Mesendoderm (in vitro differentiated cells): ENCODE measurements around the gene CYTH1.
"Not testable (repeated sequence)": the region's sequence is repeated elsewhere in the genome, so short reads cannot be mapped to it uniquely, and the experiment has no call there.

Experiments
- DNase-seq: peaks from one replicate; pipeline ENCODE4 v3.0.0; 2013
- H2AK5ac ChIP-seq: 2 replicates; pipeline ENCODE4 v1.6.1; 2013; ENCODE audit warnings: low read length, inconsistent platforms
- H2BK120ac ChIP-seq: 2 replicates; pipeline ENCODE4 v1.6.1; 2013; ENCODE audit warnings: low read depth, mild to moderate bottlenecking, low read length, moderate library complexity, mixed read lengths
- H2BK15ac ChIP-seq: replicated peaks from 2 replicates; pipeline ENCODE4 v1.6.1; 2013; ENCODE audit warnings: low read depth, mild to moderate bottlenecking, moderate library complexity
- H2BK5ac ChIP-seq: 2 replicates; pipeline ENCODE4 v1.6.1; 2013; ENCODE audit warnings: low read length, inconsistent platforms
- H3K18ac ChIP-seq: 2 replicates; pipeline ENCODE4 v1.6.1; 2013; ENCODE audit warnings: mild to moderate bottlenecking, low read length, mixed read lengths
- H3K23ac ChIP-seq: one replicate; pipeline ENCODE4 v1.6.1; 2013; ENCODE audit warnings: low read length
- H3K27ac ChIP-seq: 2 replicates; pipeline ENCODE4 v1.5.1; 2013; ENCODE audit warnings: low read depth, mild to moderate bottlenecking, inconsistent platforms, low read length, moderate library complexity
- H3K27me3 ChIP-seq: 2 replicates; pipeline ENCODE4 v1.6.1; 2013; ENCODE audit warnings: low read length, control low read depth, mild to moderate bottlenecking, inconsistent platforms; ENCODE audit not compliant: insufficient read depth, poor library complexity
- H3K36me3 ChIP-seq: 2 replicates; pipeline ENCODE4 v1.6.1; 2013; ENCODE audit warnings: low read length, inconsistent platforms; ENCODE audit not compliant: control insufficient read depth, insufficient read depth
- H3K4ac ChIP-seq: one replicate; pipeline ENCODE4 v1.6.1; 2013; ENCODE audit warnings: low read depth, mild to moderate bottlenecking, low read length, moderate library complexity
- H3K4me1 ChIP-seq: 2 replicates; pipeline ENCODE4 v1.6.1; 2013; ENCODE audit warnings: low read depth, low read length, inconsistent platforms; ENCODE audit not compliant: control insufficient read depth
- H3K4me2 ChIP-seq: 2 replicates; pipeline ENCODE4 v1.6.1; 2013; ENCODE audit warnings: low read length
- H3K4me3 ChIP-seq: 2 replicates; pipeline ENCODE4 v1.5.1; 2013; ENCODE audit warnings: mild to moderate bottlenecking, low read length
- H3K56ac ChIP-seq: one replicate; pipeline ENCODE4 v1.6.1; 2013; ENCODE audit warnings: low read length
- H3K79me1 ChIP-seq: 2 replicates; pipeline ENCODE4 v1.6.1; 2013; ENCODE audit warnings: low read length, inconsistent platforms
- H3K79me2 ChIP-seq: 2 replicates; pipeline ENCODE4 v1.6.1; 2013; ENCODE audit warnings: mild to moderate bottlenecking, low read length; ENCODE audit not compliant: control insufficient read depth, insufficient read depth
- H3K9ac ChIP-seq: 2 replicates; pipeline ENCODE4 v1.6.1; 2013; ENCODE audit warnings: low read length, inconsistent platforms
- H4K5ac ChIP-seq: one replicate; pipeline ENCODE4 v1.6.1; 2013; ENCODE audit warnings: low read length
- H4K8ac ChIP-seq: one replicate; pipeline ENCODE4 v1.6.1; 2013; ENCODE audit warnings: low read depth, mild to moderate bottlenecking, control low read depth, low read length, moderate library complexity
- WGBS: extraction: QIAGEN DNeasy Blood & Tissue Kit; methylation state at CpG from one replicate; pipeline ENCODE4 v1.1.7; 2013; ENCODE audit warnings: low lambda C conversion rate, missing lambda C conversion rate; ENCODE audit not compliant: insufficient coverage; ENCODE audit errors: extremely low coverage; 5-methylcytosine and 5-hydroxymethylcytosine counted together

The CYTH1 gene

GRCh38 chr17:78674156-78674555 is 107.9 kb downstream of the CYTH1 start:
- H3K9ac ChIP-seq = no peak overlapping the region
- H3K27me3 ChIP-seq = no peaks in the 10 kb centered on the region
- H2BK5ac ChIP-seq = no peak overlapping the region
- no peak overlapping the region for H3K4me3 ChIP-seq
- H3K27ac ChIP-seq = no peak overlapping the region
- H4K8ac ChIP-seq = no peak overlapping the region
- no peak for DNase-seq
- no peak overlapping the region for H3K23ac ChIP-seq
- no peak overlapping the region for H3K4ac ChIP-seq
- H3K79me1 ChIP-seq = no peaks in the 10 kb centered on the region
- no peaks in the 10 kb centered on the region for H3K4me1 ChIP-seq
- WGBS = no CpG with 5 or more reads among the region's 5 CpGs
- no peak overlapping the region for H4K5ac ChIP-seq
- no peak overlapping the region for H3K18ac ChIP-seq
- no peaks in the 10 kb centered on the region for H3K79me2 ChIP-seq
- no peak overlapping the region for H3K56ac ChIP-seq
- H2BK15ac ChIP-seq = no peak overlapping the region
- H2BK120ac ChIP-seq = no peak overlapping the region
- H3K36me3 ChIP-seq = no peaks in the 10 kb centered on the region
- H2AK5ac ChIP-seq = no peak overlapping the region
- H3K4me2 ChIP-seq = no peak overlapping the region

GRCh38 chr17:78673395-78673794 is 108.7 kb downstream of the CYTH1 start:
- H3K4me1 ChIP-seq = no peaks in the 10 kb centered on the region
- no peak overlapping the region for H2BK15ac ChIP-seq
- H2BK5ac ChIP-seq = no peak overlapping the region
- no peak for DNase-seq
- H3K4ac ChIP-seq = no peak overlapping the region
- no peak overlapping the region for H3K4me2 ChIP-seq
- no peaks in the 10 kb centered on the region for H3K79me2 ChIP-seq
- H4K5ac ChIP-seq = no peak overlapping the region
- H3K27me3 ChIP-seq = no peaks in the 10 kb centered on the region
- no peak overlapping the region for H4K8ac ChIP-seq
- H3K56ac ChIP-seq = no peak overlapping the region
- no peaks in the 10 kb centered on the region for H3K36me3 ChIP-seq
- H2AK5ac ChIP-seq = no peak overlapping the region
- H3K4me3 ChIP-seq = no peak overlapping the region
- no peak overlapping the region for H3K9ac ChIP-seq
- no peak overlapping the region for H3K27ac ChIP-seq
- no CpG with 5 or more reads among the region's 7 CpGs for WGBS
- no peak overlapping the region for H3K18ac ChIP-seq
- H2BK120ac ChIP-seq = no peak overlapping the region
- no peaks in the 10 kb centered on the region for H3K79me1 ChIP-seq
- no peak overlapping the region for H3K23ac ChIP-seq

GRCh38 chr17:78672871-78673371 is 109.2 kb downstream of the CYTH1 start:
- no peak overlapping the region for H2BK15ac ChIP-seq
- H2BK120ac ChIP-seq = no peak overlapping the region
- H3K9ac ChIP-seq = no peak overlapping the region
- no peak overlapping the region for H4K8ac ChIP-seq
- no peak for DNase-seq
- no peak overlapping the region for H2AK5ac ChIP-seq
- no peaks in the 10 kb centered on the region for H3K36me3 ChIP-seq
- H3K27me3 ChIP-seq = no peaks in the 10 kb centered on the region
- no peak overlapping the region for H3K23ac ChIP-seq
- H3K4me1 ChIP-seq = no peaks in the 10 kb centered on the region
- H3K4me3 ChIP-seq = no peak overlapping the region
- H3K18ac ChIP-seq = no peak overlapping the region
- H3K27ac ChIP-seq = no peak overlapping the region
- H3K79me1 ChIP-seq = no peaks in the 10 kb centered on the region
- no peak overlapping the region for H2BK5ac ChIP-seq
- no peaks in the 10 kb centered on the region for H3K79me2 ChIP-seq
- no peak overlapping the region for H3K4me2 ChIP-seq
- no peak overlapping the region for H3K56ac ChIP-seq
- H4K5ac ChIP-seq = no peak overlapping the region
- no CpG with 5 or more reads among the region's 5 CpGs for WGBS
- no peak overlapping the region for H3K4ac ChIP-seq

GRCh38 chr17:78672005-78672404 is 110.1 kb downstream of the CYTH1 start:
- Histone ChIP-seq H3K79me1 (no peaks in the 10 kb centered on the region), H2BK5ac (no peak overlapping the region), H3K4ac (no peak overlapping the region), H4K5ac (no peak overlapping the region), H3K4me2 (no peak overlapping the region), H4K8ac (no peak overlapping the region), H3K4me1 (no peaks in the 10 kb centered on the region), H3K36me3 (no peaks in the 10 kb centered on the region), H2BK15ac (no peak overlapping the region), H3K9ac (no peak overlapping the region), H3K27ac (no peak overlapping the region), H2BK120ac (no peak overlapping the region), H3K18ac (no peak overlapping the region), H3K4me3 (no peak overlapping the region), H3K79me2 (no peaks in the 10 kb centered on the region), H3K56ac (no peak overlapping the region), H3K27me3 (no peaks in the 10 kb centered on the region), H3K23ac (no peak overlapping the region), H2AK5ac (no peak overlapping the region)
- WGBS = no CpG with 5 or more reads among the region's 11 CpGs
- DNase-seq = no peak

- H2BK120ac ChIP-seq, H3K79me1 ChIP-seq, H4K5ac ChIP-seq, H3K4me1 ChIP-seq, H2BK15ac ChIP-seq, H3K18ac ChIP-seq, H3K4ac ChIP-seq, H3K36me3 ChIP-seq, H3K4me3 ChIP-seq, H2AK5ac ChIP-seq, H3K4me2 ChIP-seq, DNase-seq, H2BK5ac ChIP-seq, H3K79me2 ChIP-seq, H3K23ac ChIP-seq, H3K9ac ChIP-seq, H3K27me3 ChIP-seq, H4K8ac ChIP-seq, H3K56ac ChIP-seq, H3K27ac ChIP-seq: not testable (repeated sequence)
- no CpG with 5 or more reads among the region's 3 CpGs for WGBS
Measured at GRCh38 chr17:78671726-78672001, 110.4 kb downstream of the CYTH1 start.

GRCh38 chr17:78670850-78671725 is 111.0 kb downstream of the CYTH1 start:
- H2BK15ac ChIP-seq = no peak overlapping the region
- WGBS = no CpG with 5 or more reads among the region's 20 CpGs
- no peak overlapping the region for H3K18ac ChIP-seq
- no peak overlapping the region for H3K4ac ChIP-seq
- no peak overlapping the region for H4K5ac ChIP-seq
- H3K9ac ChIP-seq = no peak overlapping the region
- no peak overlapping the region for H3K23ac ChIP-seq
- no peaks in the 10 kb centered on the region for H3K36me3 ChIP-seq
- no peaks in the 10 kb centered on the region for H3K27me3 ChIP-seq
- no peaks in the 10 kb centered on the region for H3K4me1 ChIP-seq
- H3K4me3 ChIP-seq = no peak overlapping the region
- H2BK120ac ChIP-seq = no peak overlapping the region
- no peak overlapping the region for H3K4me2 ChIP-seq
- H2AK5ac ChIP-seq = no peak overlapping the region
- H3K79me2 ChIP-seq = no peaks in the 10 kb centered on the region
- no peak overlapping the region for H3K27ac ChIP-seq
- DNase-seq = no peak
- no peak overlapping the region for H4K8ac ChIP-seq
- no peak overlapping the region for H3K56ac ChIP-seq
- H2BK5ac ChIP-seq = no peak overlapping the region
- no peaks in the 10 kb centered on the region for H3K79me1 ChIP-seq
